Adrenal gland (tissue), 5 donors: ENCODE data around the gene LRRC1.

ENCODE experiments used
- CTCF ChIP-seq, 6 experiments: fragments of 450-650 bp in 4 of 6; fragments of 200-600 bp in 2 of 6; sonication (generic) in 1 of 6; IDR thresholded peaks; 1 replicate in 5 of 6; 2 replicates in 1 of 6; pipeline versions ENCODE4 v1.5.1 to v1.8.0; 2016 to 2021; ENCODE audit warnings: antibody characterized with exemption in 6 of 6, mild to moderate bottlenecking in 2 of 6, moderate library complexity in 1 of 6
- POLR2A ChIP-seq, 2 donors: fragments of 450-650 bp; IDR thresholded peaks; one replicate each; pipeline ENCODE4 v1.6.1; 2017; ENCODE audit warnings: antibody characterized with exemption in 2 of 2, mild to moderate bottlenecking in 2 of 2, moderate library complexity in 1 of 2
- donor health status: DM: no; HTN: no; CAD: no.

DNA sequence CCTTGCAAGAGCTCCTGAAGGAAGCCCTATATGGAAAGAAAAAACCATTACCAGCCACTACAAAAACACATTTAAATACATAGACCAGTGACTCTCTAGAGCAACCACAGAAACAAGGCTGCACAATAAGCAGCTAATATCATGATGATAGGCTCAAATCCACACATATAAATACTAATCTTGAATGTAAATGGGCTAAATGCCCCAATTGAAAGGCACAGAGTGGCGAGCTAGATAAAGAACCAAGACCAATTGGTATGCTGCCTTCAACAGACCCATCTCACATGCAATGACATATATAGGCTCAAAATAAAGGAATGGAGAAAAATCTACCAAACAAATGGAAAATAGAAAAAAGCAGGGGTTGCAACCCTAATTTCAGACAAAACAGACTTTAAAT is 153.0 kb downstream of the LRRC1 start:
- no peak for TF ChIP-seq CTCF (IDR thresholded peaks at IDR 0.05)
- no peak for TF ChIP-seq POLR2A (IDR thresholded peaks at IDR 0.05)
